HG03097 (cell line): ENCODE results near the gene DENND10.
"Not testable (repeated sequence)": the region's sequence is repeated elsewhere in the genome, so short reads cannot be mapped to it uniquely, and the experiment has no call there.

Experiments
- ATAC-seq: cut with Tn5 transposase; IDR thresholded peaks from one replicate; pipeline ENCODE4 v1.9.1; 2021; ENCODE audit not compliant: unreplicated experiment, low FRiP score

Gene DENND10

GRCh38 chr10:119165171-119166117, 61.5 kb downstream of the DENND10 start, which contains the start of gene SFXN4:
Gene SFXN4, minus strand, starts transcription at chr10:119165714. Its CDS starts 67 bp downstream, at chr10:119165647.
- peak; percentile 85 for ATAC-seq

GRCh38 chr10:119166118-119166500, 62.2 kb downstream of the DENND10 start:
- peak; percentile 4 for ATAC-seq

- no peak for ATAC-seq
Observed at GRCh38 chr10:119166564-119166963, 62.7 kb downstream of the DENND10 start.

- ATAC-seq, result no peak
Observed at GRCh38 chr10:119167041-119167440, 63.1 kb downstream of the DENND10 start.

- ATAC-seq, result no peak
Observed at GRCh38 chr10:119174109-119174508, 70.2 kb downstream of the DENND10 start.

- ATAC-seq, result no peak
Observed at GRCh38 chr10:119176166-119176565, 72.3 kb downstream of the DENND10 start.

GRCh38 chr10:119177708-119178371, 73.9 kb downstream of the DENND10 start:
- no peak for ATAC-seq

- peak; percentile 87 for ATAC-seq
Observed at GRCh38 chr10:119178372-119179119, 74.6 kb downstream of the DENND10 start, which contains the start of gene PRDX3. Gene PRDX3, minus strand, starts transcription at chr10:119178812. Its CDS starts 22 bp downstream, at chr10:119178790.

- ATAC-seq, result not testable (repeated sequence)
Observed at GRCh38 chr10:119180850-119181400, 77.0 kb downstream of the DENND10 start.

GRCh38 chr10:119183664-119184412, 79.9 kb downstream of the DENND10 start:
- ATAC-seq, result no peak
